Body of pancreas (tissue), 4 donors: ENCODE results near the gene SLC27A1. TPM values are rescaled to one million over a fixed set of nuclear protein-coding genes. Genes with fewer than 3 reads are reported as not detected.
"Not testable (repeated sequence)": the region's sequence is repeated elsewhere in the genome, so short reads cannot be mapped to it uniquely, and the experiment has no call there.

ENCODE experiments used
- ATAC-seq: fragments of 150-250 bp; one replicate; pipeline ENCODE4 v1.9.1; 2016
- DNase-seq, 4 donors: peaks; one replicate each; pipeline ENCODE4 v3.0.0-alpha.2; 2019
- H3K27ac ChIP-seq, 4 donors: fragments of 200-600 bp; sonication (generic); 1 replicate in 3 of 4; 2 replicates in 1 of 4; pipeline versions ENCODE4 v1.5.1 to v1.6.1; 2016 to 2019; ENCODE audit warnings: mild to moderate bottlenecking in 1 of 4, mixed read lengths in 1 of 4, moderate library complexity in 1 of 4
- H3K27me3 ChIP-seq, 2 donors: fragments of 200-600 bp; sonication (generic); one replicate each; pipeline ENCODE4 v1.6.0; 2016; ENCODE audit warnings: mild to moderate bottlenecking in 1 of 2
- H3K36me3 ChIP-seq, 2 donors: fragments of 200-600 bp; sonication (generic); replicated peaks in 1 of 2; 2 replicates each; pipeline ENCODE4 v1.5.1; 2016; ENCODE audit warnings: low read depth in 2 of 2; ENCODE audit not compliant: insufficient read depth in 1 of 2
- H3K4me1 ChIP-seq: fragments of 200-600 bp; sonication (generic); one replicate; pipeline ENCODE4 v1.6.0; 2016
- H3K4me3 ChIP-seq, 2 donors: fragments of 200-600 bp; sonication (generic); 1 replicate in 1 of 2; 2 replicates in 1 of 2; pipeline ENCODE4 v1.5.1; 2016 to 2019
- H3K9me3 ChIP-seq, 3 donors: fragments of 200-600 bp; sonication (generic); 1 replicate in 2 of 3; 2 replicates in 1 of 3; pipeline ENCODE4 v1.5.1; 2016
- POLR2A ChIP-seq, 3 donors: fragments of 450-650 bp; IDR thresholded peaks; one replicate each; pipeline ENCODE4 v1.6.1; 2016; ENCODE audit warnings: antibody characterized with exemption in 3 of 3, mild to moderate bottlenecking in 2 of 3
- WGBS, 2 donors: methylation state at CpG; one replicate each; pipeline ENCODE4 v1.1.5; 2017; 5-methylcytosine and 5-hydroxymethylcytosine counted together
- intact Hi-C: fragments of 100-400 bp; cut with DNase I; formaldehyde crosslinking; loops from one replicate; pipeline ENCODE4 v1.15.1; 2023
- total RNA-seq, 2 donors: library from RNA; depleted of rRNA; stranded (reverse); fragments of >200 nt; gene quantifications; one replicate each; pipeline ENCODE4 v1.1.0, GENCODE V29; 2016
- TF ChIP-seq, protein P1 (sequence below), 7 experiments: fragments of 450-650 bp in 4 of 7; fragments of 200-600 bp in 3 of 7; sonication (generic) in 3 of 7; IDR thresholded peaks; one replicate each; pipeline ENCODE4 v1.5.1; 2016 to 2019; ENCODE audit warnings: antibody characterized with exemption in 7 of 7

SLC27A1 gene
- total RNA-seq, 2 donors from 2014 or later, result 21.1 to 25.7 TPM

DNA sequence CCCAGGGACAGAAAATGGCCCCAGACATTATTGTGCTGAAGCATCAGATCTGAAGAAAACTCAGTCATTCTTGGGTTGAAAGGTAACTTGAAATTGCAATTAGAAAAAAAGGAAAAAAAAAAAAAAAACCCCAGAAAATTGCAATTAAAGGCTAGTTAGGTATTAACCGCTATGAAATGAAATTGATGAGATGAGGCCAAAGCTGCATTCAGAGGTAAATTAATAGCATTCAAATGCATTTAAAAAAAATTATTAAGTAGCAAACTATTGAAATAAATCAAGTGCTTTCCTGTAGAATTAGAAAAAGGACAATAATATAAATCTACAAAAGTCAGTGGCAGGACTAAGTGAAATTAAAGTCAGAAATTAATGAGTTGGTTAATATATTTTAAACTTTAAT is 47.6 kb downstream of the SLC27A1 start:
- Histone ChIP-seq H3K4me3 (no peak overlapping the region), H3K4me1 (peaks cover 2% of the 10 kb centered on the region), H3K9me3 (no peaks in the 10 kb centered on the region), H3K36me3 (peaks cover 4 to 5% of the 10 kb centered on the region in 2 donors), H3K27me3 (no peaks in the 10 kb centered on the region), H3K27ac (no peak overlapping the region)
- intact Hi-C loops, result no loop called here
- TF ChIP-seq, protein P1, sequence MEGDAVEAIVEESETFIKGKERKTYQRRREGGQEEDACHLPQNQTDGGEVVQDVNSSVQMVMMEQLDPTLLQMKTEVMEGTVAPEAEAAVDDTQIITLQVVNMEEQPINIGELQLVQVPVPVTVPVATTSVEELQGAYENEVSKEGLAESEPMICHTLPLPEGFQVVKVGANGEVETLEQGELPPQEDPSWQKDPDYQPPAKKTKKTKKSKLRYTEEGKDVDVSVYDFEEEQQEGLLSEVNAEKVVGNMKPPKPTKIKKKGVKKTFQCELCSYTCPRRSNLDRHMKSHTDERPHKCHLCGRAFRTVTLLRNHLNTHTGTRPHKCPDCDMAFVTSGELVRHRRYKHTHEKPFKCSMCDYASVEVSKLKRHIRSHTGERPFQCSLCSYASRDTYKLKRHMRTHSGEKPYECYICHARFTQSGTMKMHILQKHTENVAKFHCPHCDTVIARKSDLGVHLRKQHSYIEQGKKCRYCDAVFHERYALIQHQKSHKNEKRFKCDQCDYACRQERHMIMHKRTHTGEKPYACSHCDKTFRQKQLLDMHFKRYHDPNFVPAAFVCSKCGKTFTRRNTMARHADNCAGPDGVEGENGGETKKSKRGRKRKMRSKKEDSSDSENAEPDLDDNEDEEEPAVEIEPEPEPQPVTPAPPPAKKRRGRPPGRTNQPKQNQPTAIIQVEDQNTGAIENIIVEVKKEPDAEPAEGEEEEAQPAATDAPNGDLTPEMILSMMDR (IDR thresholded peaks at IDR 0.05), result no peak
- no peak for TF ChIP-seq POLR2A (IDR thresholded peaks at IDR 0.05)
- DNase-seq, result no peak
- ATAC-seq, result no peak
- 100% methylated on average over 1 of the region's 1 CpG for WGBS, 2 donors

- intact Hi-C loops, H3K36me3 ChIP-seq, H3K27me3 ChIP-seq, DNase-seq, H3K4me3 ChIP-seq, H3K9me3 ChIP-seq, ATAC-seq, H3K27ac ChIP-seq, H3K4me1 ChIP-seq: not testable (repeated sequence)
- WGBS, 2 donors, result 83 to 97% methylated on average over 8 of the region's 8 CpGs
Measured at GRCh38 chr19:17518654-17519053, 48.3 kb downstream of the SLC27A1 start.

DNA sequence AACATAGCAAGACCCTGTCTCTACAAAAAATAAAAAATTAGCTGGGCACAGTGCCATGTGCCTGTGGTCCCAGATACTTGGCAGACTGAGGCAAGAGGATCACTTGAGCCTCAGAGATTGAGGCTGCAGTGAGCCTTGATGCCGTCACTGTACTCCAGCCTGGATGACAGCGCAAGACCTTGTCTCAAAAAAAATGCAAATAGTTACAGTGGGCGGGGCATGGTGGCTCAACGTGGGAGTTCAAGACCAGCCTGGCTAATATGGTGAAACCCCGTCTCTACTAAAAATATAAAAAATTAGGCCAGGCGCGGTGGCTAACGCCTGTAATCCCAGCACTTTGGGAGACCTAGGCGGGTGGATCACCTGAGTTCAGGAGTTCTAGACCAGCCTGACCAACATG is 49.6 kb downstream of the SLC27A1 start:
- intact Hi-C loops, result no loop called here
- 91 to 93% methylated on average over 8 to 9 of the region's 9 CpGs for whole genome bisulfite sequencing, 2 donors
- peaks cover 6% of the 10 kb centered on the region for H3K4me1 ChIP-seq
- no peaks in the 10 kb centered on the region for H3K9me3 ChIP-seq
- no peak for DNase-seq
- H3K4me3 ChIP-seq, result no peak overlapping the region
- peaks cover 4 to 5% of the 10 kb centered on the region in 2 donors for H3K36me3 ChIP-seq
- TF ChIP-seq POLR2A (IDR thresholded peaks at IDR 0.05), result no peak
- TF ChIP-seq, protein P1 (IDR thresholded peaks at IDR 0.05), result no peak
- no peak for ATAC-seq
- H3K27me3 ChIP-seq, result no peaks in the 10 kb centered on the region
- no peak overlapping the region for H3K27ac ChIP-seq

GRCh38 chr19:17520865-17521264 is 50.5 kb downstream of the SLC27A1 start:
- intact Hi-C loops, result no loop called here
- Histone ChIP-seq H3K36me3 (peaks cover 4 to 5% of the 10 kb centered on the region in 2 donors), H3K4me1 (peaks cover 6% of the 10 kb centered on the region), H3K27me3 (no peaks in the 10 kb centered on the region), H3K9me3 (no peaks in the 10 kb centered on the region), H3K27ac (no peak overlapping the region), H3K4me3 (no peak overlapping the region)
- 94 to 97% methylated on average over 7 to 25 of the region's 25 CpGs for WGBS, 2 donors
- DNase-seq (no peak), ATAC-seq (no peak)
- no peak for TF ChIP-seq POLR2A (IDR thresholded peaks at IDR 0.05)
- TF ChIP-seq, protein P1 (IDR thresholded peaks at IDR 0.05), result no peak

DNA sequence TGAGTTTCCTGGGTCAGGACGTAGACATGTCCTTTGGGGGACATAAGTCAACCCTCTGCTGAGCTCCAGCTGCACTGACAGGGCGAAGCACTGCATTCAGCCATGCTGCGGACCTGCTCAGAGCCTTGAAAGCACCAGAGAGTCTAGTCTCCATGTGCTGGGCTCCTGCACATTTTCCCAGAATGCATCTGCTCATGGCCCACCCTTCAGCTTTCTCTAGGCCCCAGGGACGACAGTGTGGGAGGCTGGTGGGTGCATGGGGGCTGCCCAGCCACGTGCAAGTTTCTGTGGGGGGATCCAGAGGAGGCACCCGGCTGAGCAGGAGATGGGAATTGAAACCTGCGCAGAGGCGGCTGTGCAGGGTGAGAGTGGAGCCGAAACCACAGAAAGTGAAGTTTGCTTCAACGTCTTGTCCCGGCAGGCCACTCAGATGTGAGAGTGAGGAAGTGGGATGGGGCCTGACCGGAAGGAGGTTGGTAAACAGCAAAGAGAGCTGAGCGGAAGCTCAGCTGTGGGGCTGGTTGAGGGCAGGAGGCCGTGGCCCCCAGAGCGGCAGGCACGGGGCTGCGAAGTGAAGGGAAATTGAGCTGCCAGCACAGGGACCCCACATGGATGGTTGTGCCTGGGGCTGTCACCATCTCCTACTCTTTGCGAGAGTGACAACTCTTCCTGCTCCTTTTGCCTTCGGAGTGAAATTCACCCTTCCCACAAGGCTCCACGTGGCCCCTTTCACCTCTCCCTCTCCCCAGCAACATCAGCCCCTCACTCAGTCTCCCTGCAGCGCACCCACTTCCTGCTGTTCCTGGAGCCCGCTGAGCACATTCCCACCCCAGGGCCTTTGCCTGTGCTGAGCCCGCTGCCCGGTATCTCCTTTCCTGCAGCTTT is 52.9 kb downstream of the SLC27A1 start:
- no peak overlapping the region for H3K4me3 ChIP-seq
- ATAC-seq, result peak; percentile 18
- H3K27me3 ChIP-seq, result no peaks in the 10 kb centered on the region
- H3K36me3 ChIP-seq, result no peaks in the 10 kb centered on the region
- peaks cover 6% of the 10 kb centered on the region for H3K4me1 ChIP-seq
- no peaks in the 10 kb centered on the region for H3K9me3 ChIP-seq
- 44 to 51% methylated on average over 22 to 24 of the region's 24 CpGs for WGBS, 2 donors
- TF ChIP-seq POLR2A (IDR thresholded peaks at IDR 0.05), result peak in 1 of 3 donors; percentile 13
- TF ChIP-seq, protein P1 (IDR thresholded peaks at IDR 0.05), result no peak
- peak in 3 of 4 donors; percentile 21 to 66 (median 23) for DNase-seq
- peak overlapping the region in 1 of 4 donors; percentile 23 for H3K27ac ChIP-seq
- intact Hi-C loops, result no loop called here
